GM12865 (cell line): ENCODE measurements around the gene WWP2.

Experiments
- DNase-seq: peaks from one replicate; pipeline ENCODE4 v3.0.0; 2010; ENCODE audit warnings: low read depth
- H3K4me3 ChIP-seq: 2 replicates; pipeline ENCODE4 v1.5.1; 2011; ENCODE audit warnings: mild to moderate bottlenecking, low read depth, low read length, control low read depth
- CTCF ChIP-seq: IDR thresholded peaks from 2 replicates; pipeline ENCODE4 v1.5.1; 2011; ENCODE audit warnings: low read length, control low read depth, low read depth, inconsistent platforms; ENCODE audit not compliant: insufficient read depth; ENCODE audit errors: missing control alignments

Gene WWP2

DNA sequence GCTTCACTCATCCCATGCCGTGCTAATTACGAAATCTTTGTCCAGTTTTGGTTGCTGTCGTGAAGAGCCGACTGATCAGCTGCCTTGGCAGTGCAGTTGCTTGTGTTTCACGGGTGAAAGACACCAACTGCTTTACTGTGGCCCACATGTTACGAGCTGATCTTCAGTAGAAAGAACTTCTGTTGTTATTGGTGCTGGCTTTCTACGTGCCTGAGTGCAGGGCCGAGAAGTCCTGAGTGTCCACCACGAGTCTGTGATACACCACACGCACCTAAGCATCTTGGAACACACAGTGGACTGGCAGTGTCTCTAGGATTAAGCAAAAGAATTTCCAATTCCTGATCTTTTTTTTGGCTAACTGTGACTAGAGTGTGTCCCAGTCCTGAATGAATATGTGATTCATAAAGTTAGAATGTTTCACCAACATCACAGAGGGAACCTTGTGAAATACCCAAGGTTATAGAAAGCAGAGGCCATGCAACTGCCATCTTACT, 118.6 kb downstream of the WWP2 start:
- no peak for DNase-seq
- TF ChIP-seq CTCF = no peak
- no peak overlapping the region for H3K4me3 ChIP-seq

- TF ChIP-seq CTCF = no peak
- no peak overlapping the region for H3K4me3 ChIP-seq
- no peak for DNase-seq
Measured at GRCh38 chr16:69881141-69881540, 119.0 kb downstream of the WWP2 start.

DNA sequence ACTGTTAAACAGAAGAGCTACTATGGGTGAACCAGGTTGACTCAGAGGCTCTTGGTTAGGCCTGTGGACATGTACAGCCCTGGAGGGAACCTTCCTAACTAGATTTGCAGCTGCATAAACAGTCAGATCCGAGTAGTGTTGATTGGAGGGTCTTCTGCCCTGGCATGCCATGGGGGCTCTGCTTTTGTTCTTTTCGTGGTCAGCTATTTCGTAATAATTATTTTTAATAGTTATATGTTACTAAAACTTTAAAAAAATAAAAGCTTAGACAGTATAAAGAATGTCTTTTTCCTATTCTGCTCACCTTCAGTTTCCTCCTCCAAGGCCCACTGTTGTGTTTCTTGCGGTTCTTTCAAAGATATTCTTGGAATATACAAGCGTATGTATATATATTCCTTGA, 121.6 kb downstream of the WWP2 start:
- TF ChIP-seq CTCF = no peak
- no peak for DNase-seq
- H3K4me3 ChIP-seq = no peak overlapping the region

- no peak overlapping the region for H3K4me3 ChIP-seq
- no peak for TF ChIP-seq CTCF
- no peak for DNase-seq
Measured at GRCh38 chr16:69885722-69886121, 123.6 kb downstream of the WWP2 start.

DNA sequence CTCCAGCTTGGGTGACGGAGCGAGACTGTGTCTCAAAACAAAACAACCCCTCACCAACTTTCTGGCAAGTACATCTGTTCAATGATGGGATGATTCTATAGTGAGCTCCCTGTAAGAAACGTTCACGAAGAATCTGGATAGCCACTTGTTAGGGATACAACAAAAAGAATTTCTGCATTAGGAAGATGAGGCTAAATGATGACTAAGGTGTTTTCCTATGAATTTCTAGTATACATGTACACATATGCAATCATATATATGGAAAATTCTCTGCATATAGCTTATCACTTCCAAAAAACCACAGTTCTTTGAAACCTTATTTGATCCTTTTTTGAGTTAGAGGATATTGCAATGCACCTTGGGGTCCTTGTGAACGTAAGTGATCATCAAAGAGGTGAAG, 124.6 kb downstream of the WWP2 start:
- no peak for TF ChIP-seq CTCF
- no peak overlapping the region for H3K4me3 ChIP-seq
- no peak for DNase-seq

GRCh38 chr16:69888005-69888590, 126.0 kb downstream of the WWP2 start:
- H3K4me3 ChIP-seq = no peak overlapping the region
- no peak for DNase-seq
- TF ChIP-seq CTCF = no peak

DNA sequence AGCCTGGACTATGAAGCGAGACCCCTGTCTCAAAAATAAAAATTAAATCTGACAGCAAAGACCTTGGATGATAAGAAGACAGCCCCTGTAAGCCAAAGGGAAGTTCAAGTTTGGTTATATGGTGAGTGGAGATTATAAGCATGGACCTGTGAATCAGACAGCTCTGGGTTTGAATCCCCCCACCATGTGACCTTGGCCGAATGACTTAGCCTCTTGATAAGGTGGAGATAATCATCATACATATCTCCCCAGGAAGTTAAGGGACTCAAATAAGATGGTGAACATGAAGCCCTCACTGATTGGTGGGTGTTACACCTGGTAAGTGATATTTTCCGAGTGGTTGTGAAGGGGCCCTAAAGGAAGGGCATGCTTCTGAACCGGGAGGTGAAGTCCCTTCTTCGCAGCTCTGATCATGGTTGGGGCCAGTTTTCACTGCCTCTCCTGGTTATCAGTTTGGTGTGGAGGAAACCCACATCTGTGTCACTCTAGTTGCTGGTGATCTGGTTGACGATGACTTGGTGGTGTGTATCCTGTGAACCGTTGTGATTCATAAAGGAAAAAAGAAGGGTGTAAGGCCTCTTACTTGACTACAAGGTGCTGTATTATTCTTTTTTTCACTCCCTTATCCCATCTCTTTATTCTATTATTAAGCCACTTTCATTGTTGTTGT, 127.3 kb downstream of the WWP2 start:
- no peak overlapping the region for H3K4me3 ChIP-seq
- no peak for TF ChIP-seq CTCF
- no peak for DNase-seq
